Body of pancreas (tissue), 4 donors: Measurements from ENCODE around the gene NTMT1.

Experiments used
- CTCF ChIP-seq, 7 experiments: fragments of 450-650 bp in 4 of 7; fragments of 200-600 bp in 3 of 7; sonication (generic) in 3 of 7; IDR thresholded peaks; one replicate each; pipeline ENCODE4 v1.5.1; 2016 to 2019; ENCODE audit warnings: antibody characterized with exemption in 7 of 7
- POLR2A ChIP-seq, 3 donors: fragments of 450-650 bp; IDR thresholded peaks; one replicate each; pipeline ENCODE4 v1.6.1; 2016; ENCODE audit warnings: antibody characterized with exemption in 3 of 3, mild to moderate bottlenecking in 2 of 3

- TF ChIP-seq POLR2A (IDR thresholded peaks at IDR 0.05) (no peak), CTCF (IDR thresholded peaks at IDR 0.05) (no peak)
These were observed 48.3 kb downstream of the NTMT1 start for GRCh38 chr9:129674229-129674628.
